ENCODE results near the gene SPINT1.

SPINT1 gene

GRCh38 chr15:40831861-40832260, 12.0 kb upstream of the SPINT1 start:
- Histone ChIP-seq H3K9me3 (ENCODE audit: severe bottlenecking) (no peaks in the 10 kb centered on the region), H3K4me3 (ENCODE audit: low read depth, low read length) (no peak overlapping the region), H3K27me3 (ENCODE audit: insufficient read depth, low read depth, severe bottlenecking) (no peaks in the 10 kb centered on the region), H3K36me3 (no peaks in the 10 kb centered on the region), H3K27ac (no peak overlapping the region)
- DNase-seq = no peak
- no peak for TF ChIP-seq CTCF (IDR thresholded peaks at IDR 0.05; ENCODE audit: low read depth, low read length)

GRCh38 chr15:40832903-40833302, 10.9 kb upstream of the SPINT1 start:
- no peaks in the 10 kb centered on the region for H3K36me3 ChIP-seq

GRCh38 chr15:40836020-40836419, 7.8 kb upstream of the SPINT1 start:
- TF ChIP-seq CTCF (IDR thresholded peaks at IDR 0.05; ENCODE audit: low read depth, low read length) = no peak
- no peak overlapping the region for H3K27ac ChIP-seq
- H3K27me3 ChIP-seq (ENCODE audit: insufficient read depth, low read depth, severe bottlenecking) = no peaks in the 10 kb centered on the region
- no peaks in the 10 kb centered on the region for H3K36me3 ChIP-seq
- H3K9me3 ChIP-seq (ENCODE audit: severe bottlenecking) = no peaks in the 10 kb centered on the region
- H3K4me3 ChIP-seq (ENCODE audit: low read depth, low read length) = no peak overlapping the region
- DNase-seq = no peak

More at GRCh38 chr15:40832903-40833302, 10.9 kb upstream of the SPINT1 start:
- Histone ChIP-seq H3K27me3 (ENCODE audit: insufficient read depth, low read depth, severe bottlenecking) (no peaks in the 10 kb centered on the region), H3K27ac (no peak overlapping the region), H3K4me3 (ENCODE audit: low read depth, low read length) (no peak overlapping the region), H3K9me3 (ENCODE audit: severe bottlenecking) (no peaks in the 10 kb centered on the region)
- DNase-seq = no peak
- TF ChIP-seq CTCF (IDR thresholded peaks at IDR 0.05; ENCODE audit: low read depth, low read length) = no peak

- no peak for DNase-seq
- Histone ChIP-seq H3K27me3 (ENCODE audit: insufficient read depth, low read depth, severe bottlenecking) (no peaks in the 10 kb centered on the region), H3K4me3 (ENCODE audit: low read depth, low read length) (no peak overlapping the region), H3K36me3 (no peaks in the 10 kb centered on the region), H3K9me3 (ENCODE audit: severe bottlenecking) (no peaks in the 10 kb centered on the region), H3K27ac (0 out of 2 replicates have a peak overlapping the region, but pooled peaks have one; percentile 11)
- no peak for TF ChIP-seq CTCF (IDR thresholded peaks at IDR 0.05; ENCODE audit: low read depth, low read length)
Measured at GRCh38 chr15:40838756-40839155, 5.1 kb upstream of the SPINT1 start.

DNA sequence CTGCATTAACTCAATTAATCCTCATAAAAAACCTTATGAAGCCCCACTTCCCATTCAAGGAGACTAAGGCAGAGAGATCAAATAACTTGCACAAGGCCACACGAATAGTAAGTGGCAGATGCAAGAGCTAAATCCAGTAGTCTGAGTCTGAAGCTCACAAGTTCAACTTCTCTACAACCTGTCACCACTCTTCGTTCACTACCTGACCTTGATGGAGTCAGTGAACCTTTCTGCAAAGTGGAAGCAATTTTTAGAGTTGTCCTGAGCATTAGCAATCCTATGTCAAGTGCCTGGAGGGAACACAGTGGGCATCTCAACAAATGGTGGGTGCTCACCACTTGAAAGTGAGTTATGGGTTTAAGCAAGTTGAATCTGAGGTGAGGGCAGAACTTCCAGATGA, 2.1 kb upstream of the SPINT1 start:
- DNase-seq = no peak
- H3K4me3 ChIP-seq (ENCODE audit: low read depth, low read length) = no peak overlapping the region
- H3K9me3 ChIP-seq (ENCODE audit: severe bottlenecking) = no peaks in the 10 kb centered on the region
- H3K27ac ChIP-seq = no peak overlapping the region
- TF ChIP-seq CTCF (IDR thresholded peaks at IDR 0.05; ENCODE audit: low read depth, low read length) = no peak
- no peaks in the 10 kb centered on the region for H3K27me3 ChIP-seq (ENCODE audit: insufficient read depth, low read depth, severe bottlenecking)
- H3K36me3 ChIP-seq = no peaks in the 10 kb centered on the region

DNA sequence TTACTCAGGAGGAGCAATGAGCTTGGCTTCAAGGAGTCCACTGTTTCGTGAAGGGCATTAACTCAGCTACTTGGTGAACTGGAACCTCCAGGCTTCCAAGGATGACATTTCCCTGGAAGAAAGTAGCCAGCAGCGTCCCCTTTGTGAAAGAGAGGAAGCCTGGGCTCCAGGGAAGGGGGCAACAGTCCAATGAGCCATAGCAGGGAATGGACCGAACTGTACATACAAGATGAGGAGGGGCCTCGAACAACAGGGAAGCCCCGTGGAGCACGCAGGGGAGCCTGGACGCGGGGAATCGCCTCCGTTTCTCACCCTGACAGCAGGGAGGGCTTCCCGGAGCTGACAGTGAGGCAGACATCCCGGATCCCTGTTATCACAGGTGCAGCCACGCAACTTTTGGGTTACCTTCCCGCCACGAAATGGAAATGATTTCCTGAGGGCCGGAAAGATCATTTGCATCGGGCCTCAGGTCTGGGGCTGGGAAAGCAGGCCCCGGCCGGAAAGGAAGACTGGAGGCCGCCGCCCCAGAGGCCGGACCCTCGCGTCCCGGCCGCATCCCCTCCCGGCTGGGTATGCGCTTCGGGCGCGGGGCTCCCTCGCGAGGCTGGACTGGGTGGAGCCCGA, 475 bp upstream of the SPINT1 start:
- TF ChIP-seq CTCF (IDR thresholded peaks at IDR 0.05; ENCODE audit: low read depth, low read length) = no peak
- no peaks in the 10 kb centered on the region for H3K36me3 ChIP-seq

More for the DNA sequence above, 475 bp upstream of the SPINT1 start:
- Histone ChIP-seq H3K27ac (no peak overlapping the region), H3K27me3 (ENCODE audit: insufficient read depth, low read depth, severe bottlenecking) (no peaks in the 10 kb centered on the region), H3K9me3 (ENCODE audit: severe bottlenecking) (no peaks in the 10 kb centered on the region), H3K4me3 (ENCODE audit: low read depth, low read length) (no peak overlapping the region)
- no peak for DNase-seq

Measured in WERI-Rb-1 (cell line).